AG04450 (cell line): ENCODE data around the gene RASA3. TPM values are rescaled to one million over a fixed set of nuclear protein-coding genes. Genes with fewer than 3 reads are reported as not detected.

ENCODE experiments used
- CTCF ChIA-PET: fragments of 300-600, 350-600 bp; formaldehyde crosslinking; extraction: SDS; loops from one replicate; lab custom pipeline; 2022; ENCODE audit warnings: antibody characterized with exemption, inconsistent platforms; lab: Charles Lee
- POLR2A ChIA-PET: fragments of 350-600 bp; formaldehyde crosslinking; extraction: SDS; loops from one replicate; lab custom pipeline; 2021; ENCODE audit warnings: antibody characterized with exemption, inconsistent platforms; lab: Yijun Ruan, JAX
- DNase-seq: peaks from one replicate; pipeline ENCODE4 v3.0.0-alpha.2; 2011; ENCODE audit warnings: low read depth, low spot score
- H3K27ac ChIP-seq: one replicate; pipeline ENCODE4 v1.5.1; 2012; ENCODE audit warnings: low read depth, low read length, control low read depth
- H3K27me3 ChIP-seq: one replicate; pipeline ENCODE4 v1.6.0; 2012; ENCODE audit warnings: low read length; ENCODE audit not compliant: control insufficient read depth, insufficient read depth
- H3K4me3 ChIP-seq: 2 replicates; pipeline ENCODE4 v1.5.1; 2011; ENCODE audit warnings: mild to moderate bottlenecking, low read depth, low read length, control low read depth
- H3K9me3 ChIP-seq: 2 replicates; pipeline ENCODE4 v1.5.1; 2012; ENCODE audit warnings: low read length; ENCODE audit not compliant: control insufficient read depth, insufficient read depth
- polyA plus RNA-seq: library from polyadenylated mRNA; depleted of rRNA; stranded (reverse); fragments of >200 nt; gene quantifications from 2 replicates; pipeline ENCODE4 v1.2.3, GENCODE V29; 2011
- TF ChIP-seq, protein P1 (sequence below): IDR thresholded peaks from 2 replicates; pipeline ENCODE4 v1.5.1; 2011; ENCODE audit warnings: low read depth, low read length, control low read depth, inconsistent platforms

The RASA3 gene
- polyA plus RNA-seq, 1 experiment, result 25.2 TPM

GRCh38 chr13:113962386-113962785, 170.0 kb downstream of the RASA3 start:
- ChIA-PET CTCF (no interaction called here), POLR2A (no interaction called here)
- Histone ChIP-seq H3K27ac (no peak overlapping the region), H3K4me3 (no peak overlapping the region), H3K9me3 (peaks cover 41% of the 10 kb centered on the region), H3K27me3 (no peaks in the 10 kb centered on the region)
- TF ChIP-seq, protein P1, sequence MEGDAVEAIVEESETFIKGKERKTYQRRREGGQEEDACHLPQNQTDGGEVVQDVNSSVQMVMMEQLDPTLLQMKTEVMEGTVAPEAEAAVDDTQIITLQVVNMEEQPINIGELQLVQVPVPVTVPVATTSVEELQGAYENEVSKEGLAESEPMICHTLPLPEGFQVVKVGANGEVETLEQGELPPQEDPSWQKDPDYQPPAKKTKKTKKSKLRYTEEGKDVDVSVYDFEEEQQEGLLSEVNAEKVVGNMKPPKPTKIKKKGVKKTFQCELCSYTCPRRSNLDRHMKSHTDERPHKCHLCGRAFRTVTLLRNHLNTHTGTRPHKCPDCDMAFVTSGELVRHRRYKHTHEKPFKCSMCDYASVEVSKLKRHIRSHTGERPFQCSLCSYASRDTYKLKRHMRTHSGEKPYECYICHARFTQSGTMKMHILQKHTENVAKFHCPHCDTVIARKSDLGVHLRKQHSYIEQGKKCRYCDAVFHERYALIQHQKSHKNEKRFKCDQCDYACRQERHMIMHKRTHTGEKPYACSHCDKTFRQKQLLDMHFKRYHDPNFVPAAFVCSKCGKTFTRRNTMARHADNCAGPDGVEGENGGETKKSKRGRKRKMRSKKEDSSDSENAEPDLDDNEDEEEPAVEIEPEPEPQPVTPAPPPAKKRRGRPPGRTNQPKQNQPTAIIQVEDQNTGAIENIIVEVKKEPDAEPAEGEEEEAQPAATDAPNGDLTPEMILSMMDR, result no peak
- no peak for DNase-seq

GRCh38 chr13:113960276-113960948, 172.0 kb downstream of the RASA3 start:
- TF ChIP-seq, protein P1, result no peak
- no peak for DNase-seq
- ChIA-PET CTCF (interaction anchor here (1.2 to 1.5 kb wide), 2 partner anchors 9 to 13 kb away, joined by 3 to 4 read pairs; no protein-coding TSS in a partner anchor), POLR2A (no interaction called here)
- Histone ChIP-seq H3K27ac (no peak overlapping the region), H3K4me3 (no peak overlapping the region), H3K9me3 (peaks cover 54% of the 10 kb centered on the region), H3K27me3 (no peaks in the 10 kb centered on the region)

GRCh38 chr13:113959198-113959597, 173.2 kb downstream of the RASA3 start:
- Histone ChIP-seq H3K4me3 (no peak overlapping the region), H3K9me3 (peaks cover 66% of the 10 kb centered on the region), H3K27me3 (no peaks in the 10 kb centered on the region), H3K27ac (no peak overlapping the region)
- ChIA-PET CTCF (interaction anchor here (1.2 kb wide), 1 partner anchor 11 kb away, joined by 3 read pairs; no protein-coding TSS in a partner anchor), POLR2A (no interaction called here)
- TF ChIP-seq, protein P1, result no peak
- no peak for DNase-seq

- no peak overlapping the region for H3K27ac ChIP-seq
- no peaks in the 10 kb centered on the region for H3K27me3 ChIP-seq
- no peak overlapping the region for H3K4me3 ChIP-seq
- TF ChIP-seq, protein P1, result no peak
- ChIA-PET POLR2A (no interaction called here), CTCF (no interaction called here)
- peaks cover 64% of the 10 kb centered on the region for H3K9me3 ChIP-seq
- no peak for DNase-seq
These were observed 174.1 kb downstream of the RASA3 start for GRCh38 chr13:113958373-113958772.

GRCh38 chr13:113956571-113956970, 175.9 kb downstream of the RASA3 start:
- TF ChIP-seq, protein P1, result no peak
- H3K27ac ChIP-seq, result no peak overlapping the region
- H3K4me3 ChIP-seq, result no peak overlapping the region
- DNase-seq, result no peak
- H3K27me3 ChIP-seq, result no peaks in the 10 kb centered on the region
- H3K9me3 ChIP-seq, result peaks cover 48% of the 10 kb centered on the region
- ChIA-PET POLR2A (no interaction called here), CTCF (no interaction called here)
